ENCODE measurements around the gene FANCC. TPM values are rescaled to one million over a fixed set of nuclear protein-coding genes. Genes with fewer than 3 reads are reported as not detected.

The FANCC gene
- total RNA-seq, 2 donors from 2014 or later, result 17.6 to 23.5 TPM

- no peaks in the 10 kb centered on the region for H3K4me1 ChIP-seq (ENCODE audit: control insufficient read depth, insufficient read depth, low read length)
- Mint-ChIP-seq H3K9me3 (no peaks in the 10 kb centered on the region), H3K4me3 (no peak overlapping the region), H3K27ac (no peak overlapping the region), H3K27me3 (ENCODE audit: insufficient read depth) (no peaks in the 10 kb centered on the region), H3K36me3 (ENCODE audit: low read depth) (no peaks in the 10 kb centered on the region), H3K4me1 (peaks cover 7% of the 10 kb centered on the region)
- no peak for DNase-seq
- no peaks in the 10 kb centered on the region for H3K27me3 ChIP-seq (ENCODE audit: control insufficient read depth, insufficient read depth, low read length, poor library complexity, severe bottlenecking)
- H3K9ac ChIP-seq (ENCODE audit: extremely low read depth, low read length, poor library complexity, severe bottlenecking), result no peak overlapping the region
- H3K27ac ChIP-seq (ENCODE audit: low read depth, low read length), result no peak overlapping the region
- no peaks in the 10 kb centered on the region for H3K36me3 ChIP-seq (ENCODE audit: control insufficient read depth, insufficient read depth, low read length)
- no peak overlapping the region for H3K4me3 ChIP-seq (ENCODE audit: low read length)
- 91 to 95% methylated on average over 6 of the region's 6 CpGs for WGBS, 2 experiments (ENCODE audit: insufficient coverage in 1 of 2, insufficient read length in 1 of 2)
- TF ChIP-seq, protein P1, sequence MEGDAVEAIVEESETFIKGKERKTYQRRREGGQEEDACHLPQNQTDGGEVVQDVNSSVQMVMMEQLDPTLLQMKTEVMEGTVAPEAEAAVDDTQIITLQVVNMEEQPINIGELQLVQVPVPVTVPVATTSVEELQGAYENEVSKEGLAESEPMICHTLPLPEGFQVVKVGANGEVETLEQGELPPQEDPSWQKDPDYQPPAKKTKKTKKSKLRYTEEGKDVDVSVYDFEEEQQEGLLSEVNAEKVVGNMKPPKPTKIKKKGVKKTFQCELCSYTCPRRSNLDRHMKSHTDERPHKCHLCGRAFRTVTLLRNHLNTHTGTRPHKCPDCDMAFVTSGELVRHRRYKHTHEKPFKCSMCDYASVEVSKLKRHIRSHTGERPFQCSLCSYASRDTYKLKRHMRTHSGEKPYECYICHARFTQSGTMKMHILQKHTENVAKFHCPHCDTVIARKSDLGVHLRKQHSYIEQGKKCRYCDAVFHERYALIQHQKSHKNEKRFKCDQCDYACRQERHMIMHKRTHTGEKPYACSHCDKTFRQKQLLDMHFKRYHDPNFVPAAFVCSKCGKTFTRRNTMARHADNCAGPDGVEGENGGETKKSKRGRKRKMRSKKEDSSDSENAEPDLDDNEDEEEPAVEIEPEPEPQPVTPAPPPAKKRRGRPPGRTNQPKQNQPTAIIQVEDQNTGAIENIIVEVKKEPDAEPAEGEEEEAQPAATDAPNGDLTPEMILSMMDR (conservative IDR thresholded peaks at IDR 0.05), result no peak
- no peaks in the 10 kb centered on the region for H3K9me3 ChIP-seq (ENCODE audit: control insufficient read depth, low read length)
Measured at GRCh38 chr9:95306819-95307218, 10.7 kb downstream of the FANCC start.

DNA sequence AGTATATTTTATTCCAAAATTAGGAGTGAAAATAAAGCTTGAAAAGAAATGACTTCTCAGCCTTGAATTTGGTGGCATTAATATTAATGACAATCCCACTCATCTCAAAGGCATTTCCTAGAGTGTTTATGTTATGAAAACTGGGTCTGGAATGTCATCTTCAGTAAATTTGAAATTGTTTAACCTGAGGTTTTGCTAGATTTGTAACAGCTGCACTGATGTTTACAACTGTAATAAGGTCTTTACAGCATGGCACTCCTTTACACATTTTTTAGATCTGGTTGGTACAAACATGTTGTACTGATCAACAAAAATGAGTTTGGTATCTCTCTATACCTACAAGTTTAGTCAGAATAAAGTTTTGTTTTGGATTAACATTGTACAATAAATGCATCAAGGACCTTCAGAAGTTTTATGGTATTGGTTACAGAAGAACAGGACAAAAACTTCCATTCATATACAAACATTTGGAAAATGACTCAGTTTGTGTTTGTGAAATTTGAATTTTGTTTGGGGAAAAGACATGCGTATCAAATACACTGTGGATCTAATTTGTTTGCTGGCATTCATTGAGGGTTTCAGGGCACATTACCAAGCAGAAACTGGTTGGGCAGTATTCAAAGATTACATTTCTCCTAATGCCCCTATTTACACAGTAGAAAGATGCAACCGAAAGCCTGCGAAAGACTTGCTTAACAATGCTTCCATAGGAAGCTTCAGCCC lies 11.6 kb downstream of the FANCC start:
- Mint-ChIP-seq H3K4me1 (peaks cover 7% of the 10 kb centered on the region), H3K4me3 (no peak overlapping the region), H3K27ac (no peak overlapping the region), H3K27me3 (ENCODE audit: insufficient read depth) (no peaks in the 10 kb centered on the region), H3K9me3 (no peaks in the 10 kb centered on the region), H3K36me3 (ENCODE audit: low read depth) (no peaks in the 10 kb centered on the region)
- no peak overlapping the region for H3K4me3 ChIP-seq (ENCODE audit: low read length)
- no peak overlapping the region for H3K9ac ChIP-seq (ENCODE audit: extremely low read depth, low read length, poor library complexity, severe bottlenecking)
- H3K27ac ChIP-seq (ENCODE audit: low read depth, low read length), result no peak overlapping the region
- no peaks in the 10 kb centered on the region for H3K4me1 ChIP-seq (ENCODE audit: control insufficient read depth, insufficient read depth, low read length)
- 90 to 100% methylated on average over 1 to 3 of the region's 3 CpGs for WGBS, 2 experiments (ENCODE audit: insufficient coverage in 1 of 2, insufficient read length in 1 of 2)
- no peaks in the 10 kb centered on the region for H3K36me3 ChIP-seq (ENCODE audit: control insufficient read depth, insufficient read depth, low read length)
- TF ChIP-seq, protein P1 (conservative IDR thresholded peaks at IDR 0.05), result no peak
- no peak for DNase-seq
- no peaks in the 10 kb centered on the region for H3K9me3 ChIP-seq (ENCODE audit: control insufficient read depth, low read length)
- no peaks in the 10 kb centered on the region for H3K27me3 ChIP-seq (ENCODE audit: control insufficient read depth, insufficient read depth, low read length, poor library complexity, severe bottlenecking)

GRCh38 chr9:95302479-95302878 lies 15.0 kb downstream of the FANCC start:
- no peaks in the 10 kb centered on the region for H3K4me1 ChIP-seq (ENCODE audit: control insufficient read depth, insufficient read depth, low read length)
- no peak overlapping the region for H3K27ac ChIP-seq (ENCODE audit: low read depth, low read length)
- H3K36me3 Mint-ChIP-seq (ENCODE audit: low read depth), result no peaks in the 10 kb centered on the region
- no peaks in the 10 kb centered on the region for H3K9me3 ChIP-seq (ENCODE audit: control insufficient read depth, low read length)
- no peak overlapping the region for H3K9ac ChIP-seq (ENCODE audit: extremely low read depth, low read length, poor library complexity, severe bottlenecking)
- H3K4me3 ChIP-seq (ENCODE audit: low read length), result no peak overlapping the region
- no peak overlapping the region for H3K4me3 Mint-ChIP-seq
- WGBS, 2 experiments (ENCODE audit: insufficient coverage in 1 of 2, insufficient read length in 1 of 2), result 94 to 97% methylated on average over 3 to 5 of the region's 5 CpGs
- no peaks in the 10 kb centered on the region for H3K9me3 Mint-ChIP-seq
- TF ChIP-seq, protein P1 (conservative IDR thresholded peaks at IDR 0.05), result no peak
- DNase-seq, result no peak
- H3K4me1 Mint-ChIP-seq, result peaks cover 7% of the 10 kb centered on the region
- no peaks in the 10 kb centered on the region for H3K36me3 ChIP-seq (ENCODE audit: control insufficient read depth, insufficient read depth, low read length)
- no peaks in the 10 kb centered on the region for H3K27me3 Mint-ChIP-seq (ENCODE audit: insufficient read depth)
- H3K27ac Mint-ChIP-seq, result no peak overlapping the region
- no peaks in the 10 kb centered on the region for H3K27me3 ChIP-seq (ENCODE audit: control insufficient read depth, insufficient read depth, low read length, poor library complexity, severe bottlenecking)
